Measurements from ENCODE around the gene SORT1. TPM values are rescaled to one million over a fixed set of nuclear protein-coding genes. Genes with fewer than 3 reads are reported as not detected.

Gene SORT1
- total and polyA plus RNA-seq, 2 of the 13 experiments (the other 11 are each of a cell fraction or from before 2014, with no cell fraction given), result 32.4 to 93.0 TPM

GRCh38 chr1:109298666-109299557 is 98.8 kb downstream of the SORT1 start (continued):
- TF ChIP-seq AGO2 (optimal IDR thresholded peaks at IDR 0.05; ENCODE audit: low read depth, low read length) (no peak), SRY (CRISPR knock-in tag; IDR thresholded peaks at IDR 0.05) (peak; percentile 83; the same call in 1 of the 2 replicates), CC2D1A (CRISPR knock-in tag; IDR thresholded peaks at IDR 0.05) (0 out of 2 replicates have a peak, but pooled peaks have one; percentile 10), SMYD3 (CRISPR knock-in tag; IDR thresholded peaks at IDR 0.05) (no peak), ZNF782 (CRISPR knock-in tag; IDR thresholded peaks at IDR 0.05; ENCODE audit: borderline replicate concordance) (0 out of 2 replicates have a peak, but pooled peaks have one; percentile 48), ZNF652 (CRISPR knock-in tag; IDR thresholded peaks at IDR 0.05; ENCODE audit: borderline replicate concordance, low read depth) (0 out of 2 replicates have a peak, but pooled peaks have one; percentile 34), KDM1A (CRISPR knock-in tag; IDR thresholded peaks at IDR 0.05) (no peak; the same call in 1 of the 2 replicates), ZNF225 (CRISPR knock-in tag; IDR thresholded peaks at IDR 0.05) (no peak), GATA4 (IDR thresholded peaks at IDR 0.05; ENCODE audit: borderline replicate concordance, low read depth) (peak; percentile 70; the same call in 1 of the 2 replicates), BHLHE40 (IDR thresholded peaks at IDR 0.05; ENCODE audit: low read length) (peak; percentile 69), ZNF737 (CRISPR knock-in tag; IDR thresholded peaks at IDR 0.05; ENCODE audit: borderline replicate concordance) (peak; percentile 69; the same call in 1 of the 2 replicates), MLXIP (CRISPR knock-in tag; IDR thresholded peaks at IDR 0.05; ENCODE audit: borderline replicate concordance) (peak; percentile 97), AHDC1 (CRISPR knock-in tag; IDR thresholded peaks at IDR 0.05; ENCODE audit: borderline replicate concordance) (peak; percentile 76), ZNF674 (CRISPR knock-in tag; IDR thresholded peaks at IDR 0.05; ENCODE audit: low read depth) (no peak), PATZ1 (CRISPR knock-in tag; IDR thresholded peaks at IDR 0.05) (peak; percentile 36; the same call in 1 of the 2 replicates), ZMAT3 (CRISPR knock-in tag; conservative IDR thresholded peaks at IDR 0.05) (peak; percentile 78; the same call in 1 of the 2 replicates)
